Prostate gland (tissue), 2 donors: ENCODE data around the gene ROBO2.

Source experiments
- POLR2AphosphoS5 ChIP-seq: sonication (generic); formaldehyde crosslinking; IDR thresholded peaks from one replicate; pipeline ENCODE4 v1.6.1; 2017; ENCODE audit warnings: antibody characterized with exemption
- TF ChIP-seq, protein P1 (sequence below), 4 experiments: fragments of 200-600 bp in 2 of 4; fragments of 450-650 bp in 2 of 4; sonication (generic) in 2 of 4; IDR thresholded peaks; 1 replicate in 3 of 4; 2 replicates in 1 of 4; pipeline ENCODE4 v1.5.1; 2016 to 2019; ENCODE audit warnings: antibody characterized with exemption in 4 of 4, mild to moderate bottlenecking in 2 of 4, moderate library complexity in 2 of 4

GRCh38 chr3:77563012-77563411 is 523.1 kb downstream of the ROBO2 start:
- TF ChIP-seq, protein P1, sequence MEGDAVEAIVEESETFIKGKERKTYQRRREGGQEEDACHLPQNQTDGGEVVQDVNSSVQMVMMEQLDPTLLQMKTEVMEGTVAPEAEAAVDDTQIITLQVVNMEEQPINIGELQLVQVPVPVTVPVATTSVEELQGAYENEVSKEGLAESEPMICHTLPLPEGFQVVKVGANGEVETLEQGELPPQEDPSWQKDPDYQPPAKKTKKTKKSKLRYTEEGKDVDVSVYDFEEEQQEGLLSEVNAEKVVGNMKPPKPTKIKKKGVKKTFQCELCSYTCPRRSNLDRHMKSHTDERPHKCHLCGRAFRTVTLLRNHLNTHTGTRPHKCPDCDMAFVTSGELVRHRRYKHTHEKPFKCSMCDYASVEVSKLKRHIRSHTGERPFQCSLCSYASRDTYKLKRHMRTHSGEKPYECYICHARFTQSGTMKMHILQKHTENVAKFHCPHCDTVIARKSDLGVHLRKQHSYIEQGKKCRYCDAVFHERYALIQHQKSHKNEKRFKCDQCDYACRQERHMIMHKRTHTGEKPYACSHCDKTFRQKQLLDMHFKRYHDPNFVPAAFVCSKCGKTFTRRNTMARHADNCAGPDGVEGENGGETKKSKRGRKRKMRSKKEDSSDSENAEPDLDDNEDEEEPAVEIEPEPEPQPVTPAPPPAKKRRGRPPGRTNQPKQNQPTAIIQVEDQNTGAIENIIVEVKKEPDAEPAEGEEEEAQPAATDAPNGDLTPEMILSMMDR (IDR thresholded peaks at IDR 0.05), result no peak
- TF ChIP-seq POLR2AphosphoS5, result no peak
